Stimulated activated memory B cell treated with anti-CD40 and anti-IgM and Interleukin-4, amounts not matched to agents 10 μg/mL and 1 μg/mL and 100 μg/mL, for 72 hours (primary cell): ENCODE results near the gene CYP2D6.

Experiments
- ATAC-seq: fragments of 150-1000 bp; cut with Tn5 transposase; 2 replicates; pipeline ENCODE4 v1.10.0; 2021
- H3K27ac Mint-ChIP-seq: one replicate; pipeline ENCODE4 v1.8.0; 2022; ENCODE audit warnings: mild to moderate bottlenecking, mixed read lengths
- H3K27me3 Mint-ChIP-seq: one replicate; pipeline ENCODE4 v1.8.0; 2022; ENCODE audit warnings: mixed read lengths
- H3K36me3 Mint-ChIP-seq: one replicate; pipeline ENCODE4 v1.8.0; 2022; ENCODE audit warnings: mixed read lengths
- H3K4me1 Mint-ChIP-seq: one replicate; pipeline ENCODE4 v1.8.0; 2022; ENCODE audit warnings: mixed read lengths
- H3K4me3 Mint-ChIP-seq: one replicate; pipeline ENCODE4 v1.8.0; 2022; ENCODE audit warnings: mild to moderate bottlenecking, moderate library complexity, mixed read lengths
- H3K9me3 Mint-ChIP-seq: one replicate; pipeline ENCODE4 v1.8.0; 2022; ENCODE audit warnings: mixed read lengths

The CYP2D6 gene

GRCh38 chr22:42090596-42091454 is 39.8 kb downstream of the CYP2D6 start, which contains the start of gene NDUFA6:
NDUFA6 (minus strand) TSS chr22:42090772; CDS start chr22:42090744, 28 bp downstream.
- Mint-ChIP-seq H3K4me3 (peak within 1 kb of the TSS; percentile 92), H3K36me3 (peaks cover 28% of the 10 kb centered on the region), H3K9me3 (no peaks in the 10 kb centered on the region), H3K27ac (peak within 1 kb of the TSS; percentile 94), H3K4me1 (peaks cover 21% of the 10 kb centered on the region), H3K27me3 (no peaks in the 10 kb centered on the region)
- peak; percentile 99 for ATAC-seq

GRCh38 chr22:42086051-42086450 is 44.6 kb downstream of the CYP2D6 start:
- Mint-ChIP-seq H3K27ac (no peak overlapping the region), H3K27me3 (no peaks in the 10 kb centered on the region), H3K36me3 (peaks cover 63% of the 10 kb centered on the region), H3K4me1 (peaks cover 33% of the 10 kb centered on the region), H3K4me3 (no peak overlapping the region), H3K9me3 (no peaks in the 10 kb centered on the region)
- no peak for ATAC-seq

DNA sequence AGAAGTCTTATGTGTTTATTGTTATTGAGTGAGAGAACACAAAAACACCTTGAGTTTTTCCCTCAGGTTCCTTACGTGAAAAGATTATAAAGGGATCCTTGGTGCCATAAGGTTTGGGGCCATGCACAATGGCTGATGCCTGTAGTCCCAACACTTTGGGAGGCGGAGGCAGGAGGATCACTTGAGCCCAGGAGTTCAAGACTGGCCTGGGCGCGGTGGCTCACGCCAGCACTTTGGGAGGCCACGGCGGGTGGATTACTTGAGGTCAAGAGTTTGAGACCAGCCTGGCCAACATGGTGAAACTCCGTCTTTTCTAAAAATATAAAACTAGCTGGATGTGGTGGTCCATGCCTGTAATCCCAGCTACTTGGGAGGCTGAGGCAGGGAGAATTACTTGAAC is 45.7 kb downstream of the CYP2D6 start:
- Mint-ChIP-seq H3K4me1 (peaks cover 36% of the 10 kb centered on the region), H3K27ac (no peak overlapping the region), H3K9me3 (no peaks in the 10 kb centered on the region), H3K36me3 (peaks cover 61% of the 10 kb centered on the region), H3K27me3 (no peaks in the 10 kb centered on the region), H3K4me3 (no peak overlapping the region)
- ATAC-seq, result no peak

GRCh38 chr22:42083119-42083518 is 47.5 kb downstream of the CYP2D6 start:
- Mint-ChIP-seq H3K4me1 (peaks cover 33% of the 10 kb centered on the region), H3K36me3 (peaks cover 47% of the 10 kb centered on the region), H3K9me3 (no peaks in the 10 kb centered on the region), H3K27me3 (no peaks in the 10 kb centered on the region), H3K4me3 (no peak overlapping the region), H3K27ac (no peak overlapping the region)
- no peak for ATAC-seq

DNA sequence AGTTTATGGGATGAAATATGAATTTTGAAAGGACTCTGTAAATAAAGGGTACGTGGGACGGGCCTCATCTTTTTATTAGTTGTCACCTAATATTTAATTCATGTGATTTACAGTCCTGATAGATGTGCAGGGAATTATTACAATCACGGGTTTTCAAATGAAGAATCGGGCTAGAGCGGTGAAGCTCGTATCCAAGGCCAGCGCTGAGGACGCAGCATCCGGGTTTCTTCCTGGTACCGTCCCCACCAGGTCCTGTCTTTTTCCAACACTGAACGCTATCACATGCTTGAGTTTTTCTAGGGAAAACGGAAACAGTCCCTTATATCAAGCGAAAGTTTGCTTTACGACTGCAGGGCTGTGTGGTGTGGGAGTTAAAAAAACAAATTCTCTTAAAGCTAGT is 50.3 kb downstream of the CYP2D6 start:
- peak overlapping the region; percentile 91 for H3K4me3 Mint-ChIP-seq
- H3K36me3 Mint-ChIP-seq, result peaks cover 31% of the 10 kb centered on the region
- H3K9me3 Mint-ChIP-seq, result no peaks in the 10 kb centered on the region
- no peaks in the 10 kb centered on the region for H3K27me3 Mint-ChIP-seq
- peak overlapping the region; percentile 100 for H3K27ac Mint-ChIP-seq
- peaks cover 33% of the 10 kb centered on the region for H3K4me1 Mint-ChIP-seq
- ATAC-seq, result no peak

GRCh38 chr22:42079319-42080251 is 51.0 kb downstream of the CYP2D6 start, which contains the start of gene SMDT1:
SMDT1 (plus strand) TSS chr22:42079700; CDS start chr22:42079769, 69 bp downstream.
- Mint-ChIP-seq H3K27me3 (no peaks in the 10 kb centered on the region), H3K36me3 (peaks cover 24% of the 10 kb centered on the region), H3K4me1 (peaks cover 40% of the 10 kb centered on the region), H3K4me3 (peak within 1 kb of the TSS; percentile 91), H3K9me3 (no peaks in the 10 kb centered on the region), H3K27ac (peak within 1 kb of the TSS; percentile 100)
- ATAC-seq, result peak; percentile 96

- peaks cover 40% of the 10 kb centered on the region for H3K4me1 Mint-ChIP-seq
- H3K27ac Mint-ChIP-seq, result peak overlapping the region; percentile 100
Observed at GRCh38 chr22:42078469-42079318, 51.9 kb downstream of the CYP2D6 start.

DNA sequence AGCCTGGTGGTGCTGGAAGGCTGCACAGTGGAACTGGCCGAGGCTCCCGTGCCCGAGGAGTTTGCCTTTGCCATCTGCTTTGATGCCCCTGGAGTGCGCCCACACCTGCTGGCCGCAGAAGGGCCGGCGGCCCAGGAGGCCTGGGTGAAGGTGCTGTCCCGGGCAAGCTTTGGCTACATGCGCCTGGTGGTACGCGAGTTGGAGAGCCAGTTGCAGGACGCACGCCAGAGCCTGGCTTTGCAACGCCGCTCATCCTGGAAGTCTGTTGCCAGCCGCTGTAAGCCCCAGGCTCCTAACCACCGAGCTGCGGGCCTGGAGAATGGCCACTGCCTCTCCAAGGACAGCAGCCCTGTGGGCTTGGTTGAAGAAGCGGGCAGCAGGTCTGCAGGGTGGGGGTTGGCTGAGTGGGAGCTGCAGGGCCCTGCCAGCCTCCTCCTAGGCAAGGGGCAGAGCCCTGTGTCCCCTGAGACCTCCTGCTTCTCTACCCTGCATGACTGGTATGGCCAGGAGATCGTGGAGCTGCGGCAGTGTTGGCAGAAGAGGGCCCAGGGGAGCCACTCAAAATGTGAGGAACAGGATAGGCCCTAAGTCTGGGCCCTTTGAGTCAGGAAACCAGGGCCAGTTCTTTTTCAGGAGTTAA is 53.0 kb downstream of the CYP2D6 start:
- H3K4me1 Mint-ChIP-seq, result peaks cover 46% of the 10 kb centered on the region
- H3K4me3 Mint-ChIP-seq, result no peak overlapping the region
- peak overlapping the region; percentile 100 for H3K27ac Mint-ChIP-seq

More at GRCh38 chr22:42078469-42079318, 51.9 kb downstream of the CYP2D6 start:
- Mint-ChIP-seq H3K27me3 (no peaks in the 10 kb centered on the region), H3K9me3 (no peaks in the 10 kb centered on the region), H3K4me3 (peak overlapping the region; percentile 91), H3K36me3 (peaks cover 15% of the 10 kb centered on the region)
- peak; percentile 18 for ATAC-seq

DNA sequence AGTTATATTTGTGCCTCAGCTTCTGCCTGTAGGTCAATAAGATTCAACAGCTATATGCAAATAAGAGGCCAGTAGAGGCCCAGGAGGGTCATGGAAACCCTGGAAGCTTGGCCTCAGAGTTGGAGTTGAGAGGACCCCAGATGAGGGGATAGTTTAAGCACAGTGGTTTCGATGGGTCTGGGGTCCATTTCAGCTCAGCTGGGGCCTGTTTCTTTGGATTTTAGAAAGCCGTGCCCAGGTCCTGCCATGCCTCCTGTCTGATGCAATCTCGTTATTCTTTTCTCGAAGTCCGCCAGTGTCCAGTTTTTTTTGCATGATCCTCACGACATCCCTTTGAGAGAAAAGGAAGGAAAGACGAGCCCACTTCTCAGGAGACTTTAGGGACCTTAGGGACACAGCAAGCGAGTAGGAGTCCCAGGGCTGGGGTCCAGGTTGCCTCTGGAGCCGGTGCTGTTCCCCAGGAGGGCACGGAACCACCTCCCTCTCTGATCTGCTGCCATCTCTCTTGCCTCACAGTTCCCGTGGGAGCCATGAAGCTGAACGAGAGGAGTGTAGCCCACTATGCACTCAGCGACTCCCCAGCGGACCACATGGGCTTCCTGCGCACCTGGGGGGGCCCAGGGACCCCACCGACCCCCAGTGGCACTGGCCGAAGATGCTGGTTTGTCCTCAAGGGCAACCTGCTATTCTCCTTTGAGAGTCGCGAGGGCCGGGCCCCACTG is 53.7 kb downstream of the CYP2D6 start:
- Mint-ChIP-seq H3K36me3 (peaks cover 4% of the 10 kb centered on the region), H3K4me3 (no peak overlapping the region), H3K4me1 (peaks cover 39% of the 10 kb centered on the region), H3K27ac (no peak overlapping the region), H3K9me3 (no peaks in the 10 kb centered on the region), H3K27me3 (no peaks in the 10 kb centered on the region)
- no peak for ATAC-seq

More for the DNA sequence above, 53.0 kb downstream of the CYP2D6 start:
- Mint-ChIP-seq H3K27me3 (no peaks in the 10 kb centered on the region), H3K36me3 (peaks cover 11% of the 10 kb centered on the region), H3K9me3 (no peaks in the 10 kb centered on the region)
- no peak for ATAC-seq
